SK-N-DZ (cell line): Measurements from ENCODE around the gene FAAH2.
A peak's percentile ranks its signal among the peaks of the same experiment; 100 is the strongest.
"Not testable (repeated sequence)": the region's sequence is repeated elsewhere in the genome, so short reads cannot be mapped to it uniquely, and the experiment has no call there.

Experiments
- DNase-seq: peaks from one replicate; pipeline ENCODE4 v3.0.0-alpha.2; 2015; ENCODE audit warnings: low spot score

Gene FAAH2

GRCh38 chrX:57380026-57380796, 93.7 kb downstream of the FAAH2 start:
- DNase-seq, result no peak

GRCh38 chrX:57394162-57394561, 107.7 kb downstream of the FAAH2 start:
- not testable (repeated sequence) for DNase-seq

GRCh38 chrX:57403191-57403590, 116.7 kb downstream of the FAAH2 start:
- not testable (repeated sequence) for DNase-seq

- no peak for DNase-seq
Measured at GRCh38 chrX:57406149-57406548, 119.6 kb downstream of the FAAH2 start.

GRCh38 chrX:57417827-57418226, 131.3 kb downstream of the FAAH2 start:
- no peak for DNase-seq

- DNase-seq, result no peak
Measured at GRCh38 chrX:57422289-57422688, 135.8 kb downstream of the FAAH2 start.

GRCh38 chrX:57422790-57423189, 136.3 kb downstream of the FAAH2 start:
- DNase-seq, result no peak

- DNase-seq, result no peak
Measured at GRCh38 chrX:57445076-57445475, 158.6 kb downstream of the FAAH2 start.

GRCh38 chrX:57445832-57446231, 159.3 kb downstream of the FAAH2 start:
- DNase-seq, result no peak

- no peak for DNase-seq
Measured at GRCh38 chrX:57447856-57448255, 161.3 kb downstream of the FAAH2 start.

- DNase-seq, result no peak
Measured at GRCh38 chrX:57451426-57452020, 165.0 kb downstream of the FAAH2 start.

GRCh38 chrX:57453901-57454300, 167.4 kb downstream of the FAAH2 start:
- DNase-seq, result peak; percentile 25

- no peak for DNase-seq
Measured at GRCh38 chrX:57481514-57481913, 195.0 kb downstream of the FAAH2 start.

GRCh38 chrX:57516491-57516890, 230.0 kb downstream of the FAAH2 start:
- no peak for DNase-seq

- no peak for DNase-seq
Measured at GRCh38 chrX:57519578-57520118, 233.1 kb downstream of the FAAH2 start.

- DNase-seq, result no peak
Measured at GRCh38 chrX:57528670-57529255, 242.3 kb downstream of the FAAH2 start.
